ENCODE results near the gene DNAJC18.

DNA sequence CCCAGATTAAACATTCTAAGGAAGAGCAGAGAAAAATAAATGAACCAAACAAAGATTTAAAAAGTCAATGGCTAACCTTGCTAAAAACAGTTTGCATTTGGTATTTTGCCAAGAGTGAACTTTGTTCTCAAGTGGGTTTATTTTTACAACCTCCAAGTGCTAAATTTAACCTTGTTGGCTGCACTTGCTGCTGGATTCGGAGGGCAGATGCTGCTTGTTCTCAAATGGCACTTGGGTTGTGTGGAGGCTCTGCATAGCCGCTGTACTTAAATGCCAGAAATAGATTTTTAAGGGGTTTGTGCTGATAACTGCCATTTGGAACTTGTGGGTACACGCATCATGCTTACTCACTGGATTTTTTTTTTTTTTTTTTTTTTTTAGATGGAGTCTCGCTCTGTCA lies 22.1 kb downstream of the DNAJC18 start:
- no peak for TF ChIP-seq POLR2A (IDR thresholded peaks at IDR 0.05)
- TF ChIP-seq, protein P1, sequence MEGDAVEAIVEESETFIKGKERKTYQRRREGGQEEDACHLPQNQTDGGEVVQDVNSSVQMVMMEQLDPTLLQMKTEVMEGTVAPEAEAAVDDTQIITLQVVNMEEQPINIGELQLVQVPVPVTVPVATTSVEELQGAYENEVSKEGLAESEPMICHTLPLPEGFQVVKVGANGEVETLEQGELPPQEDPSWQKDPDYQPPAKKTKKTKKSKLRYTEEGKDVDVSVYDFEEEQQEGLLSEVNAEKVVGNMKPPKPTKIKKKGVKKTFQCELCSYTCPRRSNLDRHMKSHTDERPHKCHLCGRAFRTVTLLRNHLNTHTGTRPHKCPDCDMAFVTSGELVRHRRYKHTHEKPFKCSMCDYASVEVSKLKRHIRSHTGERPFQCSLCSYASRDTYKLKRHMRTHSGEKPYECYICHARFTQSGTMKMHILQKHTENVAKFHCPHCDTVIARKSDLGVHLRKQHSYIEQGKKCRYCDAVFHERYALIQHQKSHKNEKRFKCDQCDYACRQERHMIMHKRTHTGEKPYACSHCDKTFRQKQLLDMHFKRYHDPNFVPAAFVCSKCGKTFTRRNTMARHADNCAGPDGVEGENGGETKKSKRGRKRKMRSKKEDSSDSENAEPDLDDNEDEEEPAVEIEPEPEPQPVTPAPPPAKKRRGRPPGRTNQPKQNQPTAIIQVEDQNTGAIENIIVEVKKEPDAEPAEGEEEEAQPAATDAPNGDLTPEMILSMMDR (IDR thresholded peaks at IDR 0.05), result no peak

All from breast epithelium (tissue), 3 donors.